ENCODE data around the gene LDLRAD2.

Gene LDLRAD2

DNA sequence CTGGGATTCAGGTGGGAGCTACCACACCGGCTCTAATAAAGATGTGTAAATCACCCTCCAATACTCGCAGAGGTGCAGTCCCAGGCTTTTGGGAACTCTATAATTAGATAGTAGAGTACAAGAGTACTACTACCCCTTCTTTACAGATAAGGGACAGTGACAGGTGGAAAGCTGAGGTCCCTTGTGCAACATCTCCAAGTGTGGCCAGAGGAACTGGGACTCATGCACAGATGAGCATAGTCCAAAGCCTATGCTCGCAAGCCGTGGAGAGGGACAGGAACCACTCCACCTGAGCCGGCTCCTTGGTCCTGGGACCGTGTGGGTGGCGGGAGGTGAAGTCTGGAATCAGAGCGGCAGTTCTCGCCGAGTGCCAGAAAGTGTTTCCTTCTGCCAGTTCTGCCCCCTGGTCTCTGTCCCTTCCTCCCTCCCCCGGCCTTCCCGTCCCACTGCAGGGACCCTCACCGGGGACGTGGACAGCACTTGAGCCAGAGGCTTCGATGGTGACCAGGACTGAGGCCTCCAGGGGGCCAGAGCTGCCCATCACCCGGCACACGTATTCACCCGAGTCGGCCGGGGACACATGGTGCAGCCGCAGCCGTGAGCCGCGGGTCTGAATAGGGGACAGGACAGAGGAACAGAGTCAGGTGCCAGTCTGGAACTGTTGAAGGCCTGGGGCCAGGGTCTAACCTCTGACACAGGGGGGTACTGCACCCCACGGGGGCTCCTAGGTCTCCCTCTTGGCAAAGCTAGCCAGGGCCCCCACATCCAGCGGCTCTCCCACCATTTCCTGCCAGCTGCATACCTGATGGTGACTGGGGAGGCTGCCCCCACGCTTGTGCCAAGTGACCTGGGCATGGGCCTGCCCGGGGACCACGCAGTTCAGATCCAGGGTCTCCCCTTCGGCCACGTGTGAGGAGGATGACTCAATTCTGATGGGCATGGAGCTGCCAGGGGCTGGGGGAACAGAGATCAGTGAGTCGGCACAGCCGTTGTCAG lies 33.9 kb downstream of the LDLRAD2 start:
- DNase-seq, result no peak

DNA sequence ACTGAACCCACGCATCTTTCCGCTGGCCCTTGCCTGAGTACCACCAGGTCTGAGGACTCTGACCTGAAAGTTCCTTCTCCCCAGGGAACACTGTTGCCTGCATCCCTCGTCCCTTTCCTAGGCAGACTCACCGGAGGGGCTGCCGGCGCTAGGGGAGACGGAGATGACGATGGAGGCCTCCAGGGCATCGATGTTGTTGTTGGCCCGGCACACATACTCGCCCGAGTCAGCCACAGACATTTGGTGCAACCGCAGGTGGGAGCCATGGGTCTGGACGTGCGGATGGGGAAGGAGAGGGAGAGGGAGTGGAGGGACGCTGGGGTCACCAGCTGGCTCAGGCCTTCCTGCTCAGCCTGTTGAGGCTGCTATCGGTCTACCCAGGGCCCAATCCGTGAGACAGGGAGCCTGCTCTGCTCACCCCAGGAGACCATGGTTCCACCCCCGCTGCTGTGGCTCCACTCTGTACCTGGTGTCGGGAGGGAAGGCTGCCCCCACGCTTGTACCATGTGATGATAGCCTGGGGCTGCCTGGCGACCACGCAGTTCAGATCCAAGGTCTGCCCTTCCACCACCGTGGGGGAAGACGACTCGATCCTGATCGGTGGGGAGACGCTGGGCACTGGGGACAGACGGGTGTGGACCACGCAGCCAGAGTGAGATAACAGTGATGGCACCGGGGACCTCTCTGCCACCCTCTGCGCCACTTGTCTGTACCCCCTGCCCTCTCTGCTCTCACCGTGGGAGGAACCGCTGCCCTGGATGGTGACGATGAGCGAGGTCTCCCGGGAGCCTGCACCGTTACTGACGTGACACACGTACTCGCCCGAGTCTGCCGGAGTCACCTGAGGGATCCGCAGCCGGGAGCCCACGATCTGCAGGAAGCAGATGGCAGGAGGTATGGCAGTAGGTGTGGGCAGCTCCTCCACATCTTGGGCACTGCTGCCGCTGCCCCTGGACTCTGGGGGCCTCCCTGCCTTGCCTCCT lies 35.4 kb downstream of the LDLRAD2 start:
- DNase-seq, result no peak

DNA sequence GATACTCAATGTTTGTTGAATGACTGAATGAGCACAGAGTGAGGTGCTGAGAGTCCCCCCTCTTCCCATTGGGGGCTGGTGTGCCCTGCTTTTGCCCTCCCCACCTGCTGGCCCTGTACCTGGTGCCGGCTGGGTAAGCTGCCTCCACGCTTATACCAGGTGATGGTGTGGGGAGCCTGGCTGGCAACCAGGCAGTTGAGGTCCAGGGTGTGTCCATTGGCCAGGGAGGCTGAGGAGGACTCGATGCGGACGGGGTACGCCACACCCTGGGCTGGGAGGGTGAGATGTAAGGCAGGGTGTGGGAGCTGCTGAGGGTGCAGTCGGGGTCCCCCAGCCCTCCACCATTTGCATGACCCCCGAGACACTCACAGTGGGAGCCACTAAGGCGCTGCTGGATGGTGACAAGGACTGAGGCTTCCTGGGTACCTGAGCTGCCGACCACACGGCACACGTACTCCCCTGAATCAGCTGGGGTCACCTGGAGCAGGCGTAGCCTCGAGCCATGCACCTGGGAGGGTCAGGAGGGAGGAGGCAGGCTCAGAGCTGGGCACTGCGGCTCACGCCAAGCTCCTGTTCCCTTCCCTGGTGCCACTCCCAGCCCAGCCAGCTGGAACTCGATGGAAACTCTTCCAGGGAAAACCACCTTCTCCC lies 36.6 kb downstream of the LDLRAD2 start:
- DNase-seq, result no peak

DNA sequence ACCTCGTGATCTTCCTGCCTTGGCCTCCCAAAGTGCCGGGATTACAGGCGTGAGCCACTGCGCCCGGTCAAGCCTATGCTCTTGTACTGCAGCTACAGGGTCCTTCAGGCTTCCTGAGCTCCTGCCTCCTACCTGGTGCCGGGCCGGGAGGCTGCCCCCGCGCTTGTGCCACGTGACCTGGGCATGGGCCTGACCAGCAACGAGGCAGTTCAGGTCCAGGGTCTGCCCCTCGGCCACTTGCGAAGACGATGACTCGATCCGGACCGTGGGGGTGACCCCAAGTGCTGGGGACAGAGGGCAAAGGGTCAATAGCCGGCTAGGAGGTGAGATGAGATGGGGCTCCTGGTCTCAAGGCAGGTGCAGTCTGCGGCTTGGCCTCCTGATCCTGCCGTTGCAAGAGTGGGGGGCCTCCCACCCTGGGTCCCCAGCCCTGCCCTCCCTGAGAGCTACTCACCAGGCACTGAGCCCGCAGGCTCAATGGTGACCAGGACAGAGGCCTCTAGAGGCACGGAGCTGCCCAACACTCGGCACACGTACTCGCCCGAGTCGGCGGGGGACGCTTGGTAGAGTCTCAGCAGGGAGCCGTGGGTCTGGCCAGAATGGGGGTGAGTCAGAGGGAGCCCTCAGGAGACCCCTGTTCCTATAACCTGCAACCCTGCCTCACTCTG lies 38.0 kb downstream of the LDLRAD2 start:
- no peak for DNase-seq

DNA sequence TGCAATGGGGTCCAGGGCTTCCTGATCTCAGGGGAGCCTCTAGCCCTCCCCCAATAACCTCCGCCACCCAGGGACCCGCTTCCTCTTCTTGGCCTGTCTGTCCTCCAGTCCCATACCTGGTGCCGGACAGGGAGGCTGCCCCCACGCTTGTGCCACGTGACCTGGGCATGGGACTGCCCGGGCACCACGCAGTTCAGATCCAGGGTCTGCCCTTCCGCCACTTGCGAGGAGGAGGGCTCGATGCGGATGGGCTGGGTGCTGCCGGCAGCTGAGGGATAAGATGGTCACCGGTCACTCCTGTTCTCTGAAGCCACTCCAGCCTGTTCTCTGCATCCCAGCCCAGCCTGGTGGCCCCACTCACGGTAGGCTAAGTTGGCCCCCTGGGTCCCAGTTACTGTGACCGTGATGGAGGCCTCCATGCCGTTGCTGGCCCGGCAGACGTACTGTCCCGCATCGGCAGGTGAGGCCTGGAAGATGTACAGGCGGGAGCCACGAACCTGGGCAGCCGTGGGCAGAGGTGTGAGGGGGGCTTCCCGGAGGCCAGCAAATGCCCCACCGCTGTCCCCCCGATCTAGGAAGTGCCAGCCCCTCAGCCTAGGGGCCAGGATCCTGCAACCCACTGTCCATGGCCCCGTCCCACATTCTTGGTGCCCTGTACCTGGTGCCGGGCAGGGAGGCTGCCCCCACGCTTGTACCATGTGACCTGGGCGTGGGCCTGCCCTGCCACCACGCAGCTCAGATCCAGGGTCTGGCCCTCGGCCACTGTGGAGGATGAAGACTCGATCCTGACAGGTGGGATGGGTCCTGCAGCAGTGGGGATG lies 39.6 kb downstream of the LDLRAD2 start:
- DNase-seq, result no peak

DNA sequence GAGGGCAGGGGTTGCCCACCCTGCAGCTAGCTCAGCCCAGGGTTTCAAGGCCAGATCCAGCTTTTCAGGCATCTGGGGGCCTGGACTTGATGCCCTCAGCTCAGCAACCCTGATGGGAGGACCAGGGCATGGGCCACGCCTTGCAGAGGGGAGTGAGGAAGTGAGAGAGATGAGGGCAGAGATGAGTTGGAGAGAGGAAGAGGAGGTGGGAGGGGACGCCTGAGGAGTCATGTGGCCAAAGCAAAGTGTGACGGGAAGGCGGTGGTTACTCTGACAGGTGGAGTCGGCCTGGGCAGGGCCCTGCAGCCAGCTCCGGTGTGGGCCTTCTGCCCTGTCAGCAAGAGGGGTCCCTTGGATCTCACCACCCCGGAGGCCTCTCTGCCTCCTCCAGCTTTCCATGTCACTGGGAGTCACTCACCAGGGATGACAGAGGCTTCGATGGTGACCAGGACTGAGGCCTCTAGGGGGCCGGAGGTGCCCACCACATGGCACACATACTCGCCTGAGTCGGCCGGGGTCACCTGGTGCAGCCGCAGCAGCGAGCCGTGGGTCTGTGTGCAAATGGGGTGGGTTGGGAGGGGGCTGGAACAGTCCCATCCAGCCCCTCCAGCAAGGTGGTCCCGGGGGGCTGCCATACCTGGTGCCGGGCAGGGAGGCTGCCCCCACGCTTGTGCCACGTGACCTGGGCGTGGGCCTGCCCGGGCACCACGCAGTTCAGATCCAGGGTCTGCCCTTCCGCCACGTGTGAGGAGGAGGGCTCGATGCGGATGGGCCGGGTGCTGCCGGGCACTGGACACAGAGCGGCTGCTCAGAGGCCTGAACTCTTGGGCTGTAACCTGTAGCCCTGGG lies 40.4 kb downstream of the LDLRAD2 start:
- no peak for DNase-seq

DNA sequence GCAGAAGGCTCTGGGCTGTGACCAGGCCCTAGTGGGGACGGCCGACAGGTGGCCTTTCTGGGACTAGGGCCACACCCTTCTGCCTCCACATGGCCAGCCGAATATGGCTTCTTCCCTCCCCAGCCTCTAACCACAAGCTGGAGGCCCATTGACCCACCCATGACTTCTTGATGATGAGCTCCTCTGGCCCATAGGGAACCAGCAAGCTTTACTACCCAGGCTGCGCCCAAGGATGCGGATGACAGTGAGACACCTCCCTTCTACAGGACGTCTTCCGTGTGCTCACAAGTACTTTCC lies 41.0 kb downstream of the LDLRAD2 start:
- no peak for DNase-seq

DNA sequence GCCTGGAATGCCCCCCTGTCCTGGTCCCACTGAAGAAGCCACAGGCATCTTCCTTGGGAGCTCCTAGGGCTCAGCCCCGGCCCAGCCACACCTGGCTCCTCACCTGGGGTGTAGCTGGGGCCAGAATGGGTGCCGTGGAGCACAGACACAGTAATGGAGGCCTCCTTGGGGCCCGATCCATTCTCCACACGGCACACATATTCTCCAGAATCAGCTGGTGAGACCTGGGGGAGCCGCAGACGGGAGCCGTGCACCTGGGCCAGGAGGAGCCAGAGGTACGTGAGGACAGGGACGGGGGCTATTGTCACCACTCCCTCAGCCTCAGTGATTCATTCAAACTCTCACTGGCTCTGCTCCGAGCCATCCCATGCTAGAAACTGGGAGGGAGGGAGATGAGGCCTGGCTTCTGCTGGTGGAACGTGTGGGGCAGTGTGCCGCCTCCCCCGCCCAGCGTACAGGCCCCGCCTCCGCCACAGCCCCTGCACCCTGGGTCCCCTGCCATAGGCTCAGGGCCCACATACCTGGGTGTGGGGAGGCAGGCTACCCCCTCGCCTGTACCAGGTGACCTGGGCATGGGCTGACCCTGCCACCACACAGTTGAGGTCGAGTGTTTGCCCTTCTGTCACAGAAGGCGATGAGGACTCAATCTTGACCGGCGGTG lies 42.2 kb downstream of the LDLRAD2 start:
- no peak for DNase-seq

DNA sequence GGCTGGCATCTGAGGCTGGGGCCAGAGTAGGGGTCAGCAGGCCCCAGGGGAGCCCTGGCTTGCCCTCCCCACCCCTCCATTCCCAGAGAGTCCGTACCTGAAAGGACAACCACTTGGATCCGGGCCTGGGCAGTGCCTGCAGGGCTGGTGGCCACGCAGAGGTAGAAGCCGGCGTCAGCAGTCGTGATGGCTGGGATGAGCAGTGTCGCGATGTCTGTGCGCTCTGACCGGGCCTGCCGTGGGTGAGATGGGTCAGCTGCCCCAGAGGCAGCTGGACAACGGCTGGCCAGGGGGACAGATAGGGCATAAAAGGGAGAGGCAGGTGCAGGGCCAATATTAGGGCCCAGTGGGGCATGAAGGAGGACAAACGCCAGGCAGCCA lies 42.7 kb downstream of the LDLRAD2 start:
- no peak for DNase-seq

DNA sequence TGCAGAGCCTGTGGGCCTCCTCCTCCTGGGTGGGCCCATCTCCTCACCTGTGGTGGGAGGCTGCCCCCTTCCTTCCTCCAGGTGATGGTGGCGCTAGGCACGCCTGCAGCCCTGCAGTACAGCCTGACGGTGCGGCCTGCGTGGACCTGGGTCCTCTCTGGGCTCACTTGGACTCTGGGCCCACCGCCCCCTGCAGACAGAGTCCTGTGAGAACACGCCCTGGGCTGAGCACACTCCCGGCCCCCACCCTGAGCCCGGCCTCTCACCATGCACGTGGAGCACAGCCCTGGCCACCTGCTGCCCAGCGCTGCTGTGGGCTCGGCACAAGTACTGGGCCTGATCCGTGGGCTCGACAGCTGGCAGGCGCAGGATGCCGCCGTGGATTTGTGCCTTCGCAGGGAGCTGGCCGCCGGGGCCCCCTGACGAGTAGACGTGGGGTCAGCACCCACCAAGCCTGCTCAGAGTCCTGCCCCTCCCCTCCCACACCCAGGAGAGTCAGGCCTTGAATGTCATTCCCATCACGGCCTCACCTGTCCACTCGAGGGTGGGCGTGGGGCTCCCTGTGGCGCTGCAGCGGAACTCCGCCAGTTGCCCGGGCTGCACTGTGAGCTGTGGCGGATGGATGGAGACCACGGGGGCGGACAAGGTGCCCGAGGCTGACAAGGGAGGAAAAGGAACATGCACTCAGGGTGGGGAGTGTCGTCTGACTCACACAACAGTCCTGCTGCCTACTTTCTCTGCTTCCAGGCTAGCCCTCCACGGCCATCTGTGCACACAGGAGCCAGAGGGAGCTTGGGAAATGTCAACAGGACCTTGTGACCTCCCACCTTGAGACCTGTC lies 43.4 kb downstream of the LDLRAD2 start:
- no peak for DNase-seq

DNA sequence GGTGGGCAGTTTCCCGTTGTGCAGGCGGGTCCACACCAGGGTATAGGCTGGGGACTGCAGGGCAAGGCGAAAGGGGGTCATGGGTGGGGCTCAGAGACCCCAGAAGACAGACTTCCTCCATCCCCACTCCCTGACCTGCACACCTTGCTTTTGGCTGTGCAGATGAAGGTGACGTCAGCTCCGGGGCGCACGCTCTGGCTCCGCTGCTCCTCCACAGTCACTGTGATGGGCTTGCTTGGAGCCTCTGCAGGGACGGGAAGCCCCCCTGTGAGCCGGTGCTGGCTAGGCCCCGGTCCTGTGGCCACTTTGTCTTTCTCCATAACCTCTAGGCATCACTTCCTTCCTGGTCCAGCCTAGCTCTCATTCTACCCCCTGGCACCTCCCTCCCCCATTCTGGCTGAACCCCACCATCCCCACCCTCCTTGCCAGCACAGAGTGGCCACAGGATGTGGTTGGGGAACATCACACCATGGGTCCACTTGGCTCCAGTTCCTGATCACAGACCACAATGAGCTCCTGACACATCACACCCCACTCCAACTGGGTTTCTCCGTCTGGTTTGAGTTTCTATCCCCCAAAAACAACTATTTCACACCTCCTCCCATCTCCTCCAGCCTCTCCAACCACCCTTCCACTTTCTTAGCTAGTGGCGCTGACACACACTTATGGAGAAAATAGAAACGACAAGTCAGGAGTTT lies 45.2 kb downstream of the LDLRAD2 start:
- DNase-seq, result no peak

DNA sequence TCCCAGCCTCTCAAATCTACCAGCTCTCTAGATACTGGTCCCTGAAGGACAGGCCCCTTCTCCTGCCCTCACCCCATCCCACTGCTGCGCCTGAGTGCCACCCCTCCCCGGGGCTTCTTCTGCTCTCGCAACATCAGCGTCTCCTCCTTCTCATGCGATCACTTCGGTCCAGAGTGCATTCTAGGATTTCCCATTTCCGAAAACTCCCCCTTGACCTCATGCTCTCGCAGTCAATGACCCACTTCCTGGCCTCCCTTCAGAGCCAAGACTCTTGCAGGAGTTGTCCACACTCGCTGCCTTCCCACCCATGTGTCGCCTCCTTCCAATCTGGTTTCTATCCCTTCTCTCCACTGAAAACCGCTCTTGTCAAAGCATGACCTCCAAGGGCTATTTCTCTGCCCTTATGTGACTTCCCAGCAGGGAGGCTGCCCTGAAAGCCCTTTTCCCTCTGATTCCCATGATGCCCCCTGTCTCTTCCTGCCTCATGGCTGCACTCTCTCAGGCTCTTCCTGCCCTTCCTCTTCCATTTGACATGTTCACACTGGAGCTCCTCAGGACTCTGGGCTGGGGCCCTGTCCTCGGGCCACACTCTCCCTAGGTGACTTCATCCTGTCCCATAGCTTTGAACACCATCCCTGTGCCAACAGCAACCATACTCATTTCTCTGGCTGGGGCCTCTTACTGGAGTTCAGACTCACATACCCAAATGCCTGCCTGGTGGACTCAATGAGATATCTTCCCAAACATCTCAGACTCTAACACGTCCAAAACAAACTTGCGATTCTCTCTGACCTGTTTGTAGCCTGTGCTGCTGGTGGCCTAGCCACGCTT lies 46.0 kb downstream of the LDLRAD2 start:
- no peak for DNase-seq

DNA sequence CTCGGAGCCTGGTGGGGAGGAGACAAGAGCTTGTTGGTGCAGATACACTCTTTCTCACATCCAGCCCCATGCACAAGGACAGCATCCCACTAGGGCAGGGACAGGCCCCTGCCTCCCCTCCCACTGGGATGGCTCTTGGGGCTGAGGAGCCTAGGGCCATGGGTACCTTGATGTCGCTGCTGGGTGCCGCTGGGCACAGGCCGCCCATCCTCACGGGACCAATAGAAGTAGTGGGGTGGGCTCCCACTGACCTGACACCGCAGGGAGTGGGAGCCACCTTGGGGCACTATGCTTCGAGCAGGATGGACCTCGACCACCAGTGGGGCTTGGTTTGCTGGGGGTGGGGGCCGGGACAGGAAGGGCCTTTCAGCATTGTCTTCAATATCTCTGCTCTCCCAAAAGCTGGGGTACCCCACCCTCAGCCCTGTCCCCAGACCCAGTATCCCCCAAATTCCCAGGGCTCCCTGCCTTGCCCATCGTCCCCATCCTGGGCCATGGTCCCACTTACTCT lies 47.7 kb downstream of the LDLRAD2 start:
- DNase-seq, result no peak

DNA sequence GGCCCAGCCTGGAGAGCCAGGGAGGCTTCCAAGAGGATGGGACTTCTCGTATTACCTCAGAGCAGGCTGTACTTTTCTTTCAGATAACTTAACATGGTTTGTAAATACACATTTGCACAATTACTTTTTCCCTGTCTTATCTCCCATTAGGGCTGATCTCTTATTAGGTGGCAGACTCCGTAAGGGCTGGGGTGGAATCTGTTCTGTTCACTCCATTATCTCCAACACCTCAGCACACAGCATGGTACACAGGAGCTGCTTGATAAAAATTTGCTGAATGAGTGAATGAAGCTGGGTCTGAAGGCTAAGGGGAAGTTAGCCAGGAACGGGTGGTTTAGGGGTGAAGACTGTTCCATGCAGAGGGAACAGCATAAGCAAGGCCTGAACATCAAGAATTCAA lies 48.9 kb downstream of the LDLRAD2 start:
- DNase-seq, result no peak

DNA sequence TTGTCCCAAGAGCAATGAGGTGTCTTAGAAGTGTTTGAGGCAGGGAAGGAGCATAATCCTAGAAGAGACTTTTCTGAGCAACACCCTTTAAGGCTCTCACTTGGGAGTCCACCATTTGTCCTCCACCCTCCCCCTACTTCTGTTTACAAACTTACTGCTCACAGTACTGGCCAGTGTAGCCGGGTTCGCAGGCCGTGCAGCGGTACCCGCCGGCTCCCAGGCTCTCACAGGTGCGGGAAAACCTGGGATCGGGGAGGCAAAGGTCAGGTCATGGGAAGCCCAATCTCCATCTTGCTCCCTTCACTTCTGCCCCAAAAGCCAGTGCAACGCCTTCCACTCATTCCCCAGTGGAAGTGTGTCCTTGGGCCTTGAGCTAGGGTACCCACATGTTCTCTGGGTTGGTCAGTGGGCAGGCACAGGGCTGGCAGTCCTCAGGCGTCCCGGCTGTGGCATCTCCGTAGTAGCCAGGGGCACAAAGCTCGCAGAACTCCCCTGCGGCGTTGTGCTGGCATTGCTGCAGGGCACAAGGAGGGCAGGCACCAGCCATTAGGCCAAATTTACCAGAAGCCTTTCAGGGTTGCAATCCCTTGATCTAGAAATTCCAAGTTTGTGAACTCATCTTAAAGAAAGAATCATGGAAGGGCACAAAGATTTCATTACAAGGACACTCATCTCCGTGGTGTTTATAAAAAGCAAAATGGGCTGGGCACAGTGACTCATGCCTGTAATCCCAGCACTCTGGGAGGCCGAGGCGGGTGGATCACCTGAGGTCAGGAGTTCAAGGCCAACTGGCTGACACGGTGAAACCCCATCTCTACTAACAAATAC lies 49.8 kb downstream of the LDLRAD2 start:
- no peak for DNase-seq

DNA sequence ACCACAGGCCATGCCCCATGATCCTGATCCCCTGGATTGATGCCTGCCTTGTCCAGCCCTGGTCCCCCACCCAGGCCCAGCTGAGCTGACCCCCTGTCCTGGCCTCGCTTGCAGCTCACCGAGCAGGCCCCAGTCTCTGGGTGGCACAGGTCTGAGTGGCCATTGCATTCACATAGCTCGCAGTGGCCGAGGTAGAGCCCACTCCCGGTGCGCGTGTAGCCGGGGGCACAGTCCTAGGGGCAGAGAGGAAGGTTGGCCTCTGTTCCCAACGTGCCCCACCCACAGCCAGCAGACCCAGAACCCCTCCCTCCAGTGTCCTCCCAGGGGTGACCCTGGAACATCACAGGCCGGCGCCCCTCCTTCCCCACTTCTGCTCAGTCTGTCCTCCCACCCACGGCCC lies 51.9 kb downstream of the LDLRAD2 start:
- no peak for DNase-seq

DNA sequence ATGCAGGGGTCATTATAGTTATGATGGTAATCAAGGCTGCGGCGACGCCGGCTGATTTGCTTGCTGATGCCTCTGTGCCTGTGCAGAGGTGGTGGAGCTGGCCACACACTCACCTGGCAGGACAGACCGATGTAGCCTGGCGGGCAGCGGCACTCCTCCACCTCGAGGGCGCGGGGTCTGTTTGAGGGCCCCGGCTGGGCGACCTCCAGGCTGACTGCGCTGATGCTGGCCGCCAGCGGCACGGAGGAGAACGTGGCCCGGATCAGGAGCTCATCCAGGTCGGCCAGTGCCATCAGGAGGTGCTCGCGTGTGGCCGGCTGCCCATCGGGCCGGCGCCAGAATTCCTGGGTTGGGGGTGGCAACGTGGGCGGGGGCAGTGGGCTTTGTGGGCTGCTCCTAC lies 52.7 kb downstream of the LDLRAD2 start:
- DNase-seq, result no peak
